MG63 (cell line): ENCODE data around the gene CNST. TPM values are rescaled to one million over a fixed set of nuclear protein-coding genes. Genes with fewer than 3 reads are reported as not detected.
A peak's percentile ranks its signal among the peaks of the same experiment; 100 is the strongest.
"Not testable (repeated sequence)": the region's sequence is repeated elsewhere in the genome, so short reads cannot be mapped to it uniquely, and the experiment has no call there.

Experiments
- DNase-seq: peaks from one replicate; pipeline ENCODE4 v3.0.0-alpha.2; 2020
- H3K27me3 ChIP-seq: fragments of 250-450 bp; sonication (Bioruptor Pico); 2 replicates; pipeline ENCODE4 v1.5.1; 2020; ENCODE audit warnings: mild to moderate bottlenecking, moderate library complexity
- H3K36me3 ChIP-seq: fragments of 250-450 bp; sonication (Bioruptor Pico); 2 replicates; pipeline ENCODE4 v1.5.1; 2020; ENCODE audit warnings: mild to moderate bottlenecking, moderate library complexity
- H3K4me3 ChIP-seq: fragments of 250-450 bp; sonication (Bioruptor Pico); 2 replicates; pipeline ENCODE4 v1.5.1; 2020; ENCODE audit warnings: mild to moderate bottlenecking, moderate library complexity
- H3K9me3 ChIP-seq: fragments of 250-450 bp; sonication (Bioruptor Pico); 2 replicates; pipeline ENCODE4 v1.5.1; 2020; ENCODE audit warnings: mild to moderate bottlenecking, moderate library complexity
- total RNA-seq: library from RNA; depleted of rRNA; stranded (reverse); fragments of >200 nt; shearing (Covaris generic); gene quantifications from 2 replicates; pipeline ENCODE4 v1.2.3, GENCODE V29; 2014; ENCODE audit warnings: low replicate concordance; rRNA removed

Gene CNST
- total RNA-seq, 1 experiment from 2014 or later, result 11.2 TPM

- DNase-seq, result no peak
- no peaks in the 10 kb centered on the region for H3K27me3 ChIP-seq
- no peak overlapping the region for H3K4me3 ChIP-seq
- peaks cover 9% of the 10 kb centered on the region for H3K9me3 ChIP-seq
- no peaks in the 10 kb centered on the region for H3K36me3 ChIP-seq
Observed at GRCh38 chr1:246695136-246695535, 128.9 kb downstream of the CNST start.

GRCh38 chr1:246695666-246696065 lies 129.4 kb downstream of the CNST start:
- Histone ChIP-seq H3K4me3 (no peak overlapping the region), H3K27me3 (no peaks in the 10 kb centered on the region), H3K9me3 (peaks cover 9% of the 10 kb centered on the region), H3K36me3 (no peaks in the 10 kb centered on the region)
- no peak for DNase-seq

- H3K9me3 ChIP-seq, result peaks cover 5% of the 10 kb centered on the region; the same call in 1 of the 2 replicates
- no peaks in the 10 kb centered on the region for H3K36me3 ChIP-seq
- peak overlapping the region; percentile 31 for H3K4me3 ChIP-seq
- no peaks in the 10 kb centered on the region for H3K27me3 ChIP-seq
- DNase-seq, result no peak
Observed at GRCh38 chr1:246698466-246699094, 132.3 kb downstream of the CNST start.

- H3K36me3 ChIP-seq, result no peaks in the 10 kb centered on the region
- H3K9me3 ChIP-seq, result 0 out of 2 replicates have a peak, but pooled peaks cover 3% of the 10 kb centered on the region
- H3K4me3 ChIP-seq, result peak overlapping the region; percentile 31
- no peaks in the 10 kb centered on the region for H3K27me3 ChIP-seq
- DNase-seq, result peak; percentile 86
Observed at GRCh38 chr1:246699095-246699735, 133.0 kb downstream of the CNST start.

- no peaks in the 10 kb centered on the region for H3K36me3 ChIP-seq
- H3K9me3 ChIP-seq, result no peaks in the 10 kb centered on the region
- DNase-seq, result peak; percentile 25
- no peaks in the 10 kb centered on the region for H3K27me3 ChIP-seq
- H3K4me3 ChIP-seq, result no peak overlapping the region
Observed at GRCh38 chr1:246703581-246703980, 137.3 kb downstream of the CNST start.

- no peaks in the 10 kb centered on the region for H3K36me3 ChIP-seq
- no peak for DNase-seq
- no peaks in the 10 kb centered on the region for H3K27me3 ChIP-seq
- 0 out of 2 replicates have a peak, but pooled peaks cover 3% of the 10 kb centered on the region for H3K9me3 ChIP-seq
- H3K4me3 ChIP-seq, result no peak overlapping the region
Observed at GRCh38 chr1:246705368-246705767, 139.1 kb downstream of the CNST start.

GRCh38 chr1:246708166-246708565 lies 141.9 kb downstream of the CNST start:
- no peak for DNase-seq
- no peaks in the 10 kb centered on the region for H3K27me3 ChIP-seq
- no peaks in the 10 kb centered on the region for H3K36me3 ChIP-seq
- no peak overlapping the region for H3K4me3 ChIP-seq
- peaks cover 8% of the 10 kb centered on the region for H3K9me3 ChIP-seq

GRCh38 chr1:246709196-246709595 lies 142.9 kb downstream of the CNST start:
- H3K27me3 ChIP-seq, result no peaks in the 10 kb centered on the region
- DNase-seq, result no peak
- no peak overlapping the region for H3K4me3 ChIP-seq
- H3K36me3 ChIP-seq, result no peaks in the 10 kb centered on the region
- peaks cover 8% of the 10 kb centered on the region for H3K9me3 ChIP-seq

- no peaks in the 10 kb centered on the region for H3K27me3 ChIP-seq
- H3K9me3 ChIP-seq, result peaks cover 8% of the 10 kb centered on the region
- H3K4me3 ChIP-seq, result no peak overlapping the region
- DNase-seq, result no peak
- no peaks in the 10 kb centered on the region for H3K36me3 ChIP-seq
Observed at GRCh38 chr1:246709835-246710234, 143.6 kb downstream of the CNST start.

- H3K27me3 ChIP-seq, result peaks cover 2% of the 10 kb centered on the region; the same call in 1 of the 2 replicates
- no peak for DNase-seq
- H3K36me3 ChIP-seq, result no peaks in the 10 kb centered on the region
- no peak overlapping the region for H3K4me3 ChIP-seq
- peaks cover 8% of the 10 kb centered on the region for H3K9me3 ChIP-seq
Observed at GRCh38 chr1:246711548-246712003, 145.3 kb downstream of the CNST start.

GRCh38 chr1:246712428-246712827 lies 146.2 kb downstream of the CNST start:
- not testable (repeated sequence) for H3K36me3 ChIP-seq, H3K27me3 ChIP-seq, H3K9me3 ChIP-seq, DNase-seq, H3K4me3 ChIP-seq

Other genes starting within 250 kb of the CNST start
- 33.3 and 46.6 TPM in 2 replicates for gene SMYD3, start 59.2 kb upstream of the CNST start, total RNA-seq
- gene TFB2M, start 195 bp upstream of the CNST start, total RNA-seq, result 10.9 and 13.3 TPM in 2 replicates
- 51.1 and 76.6 TPM in 2 replicates for gene SCCPDH, start 158.0 kb downstream of the CNST start, total RNA-seq